Natural killer cell (primary cell): Measurements from ENCODE around the gene ORAI3. TPM values are rescaled to one million over a fixed set of nuclear protein-coding genes. Genes with fewer than 3 reads are reported as not detected.

Source experiments
- ATAC-seq, 3 donors: fragments of 150-1000 bp in 2 of 3; fragments of 200-7000 bp in 1 of 3; cut with Tn5 transposase; 1 replicate in 1 of 3; 2 replicates in 2 of 3; pipeline ENCODE4 v1.10.0; 2021; ENCODE audit warnings: mild to moderate bottlenecking in 2 of 3, moderate library complexity in 2 of 3
- DNase-seq, 2 donors: peaks; one replicate each; pipeline versions ENCODE4 v3.0.0 to v3.0.0-alpha.2; 2013 to 2021; ENCODE audit warnings: mixed read lengths in 1 of 2
- H3K27ac ChIP-seq: one replicate; pipeline ENCODE4 v1.5.1; 2013; ENCODE audit warnings: mild to moderate bottlenecking, low read length
- H3K27me3 ChIP-seq: one replicate; pipeline ENCODE4 v1.6.1; 2013; ENCODE audit warnings: low read length; ENCODE audit not compliant: control insufficient read depth, insufficient read depth
- H3K36me3 ChIP-seq: one replicate; pipeline ENCODE4 v1.6.1; 2013; ENCODE audit warnings: low read length; ENCODE audit not compliant: control insufficient read depth, insufficient read depth
- H3K4me1 ChIP-seq: one replicate; pipeline ENCODE4 v1.6.1; 2013; ENCODE audit warnings: low read length; ENCODE audit not compliant: control insufficient read depth, insufficient read depth
- H3K4me3 ChIP-seq: one replicate; pipeline ENCODE4 v1.5.1; 2013; ENCODE audit warnings: low read length
- H3K9me3 ChIP-seq: one replicate; pipeline ENCODE4 v1.6.1; 2013; ENCODE audit warnings: low read length; ENCODE audit not compliant: control insufficient read depth, insufficient read depth
- H3K27ac Mint-ChIP-seq, 2 donors: one replicate each; pipeline ENCODE4 v1.8.0; 2022; ENCODE audit warnings: mild to moderate bottlenecking in 2 of 2, mixed read lengths in 2 of 2, moderate library complexity in 1 of 2
- H3K27me3 Mint-ChIP-seq, 2 donors: one replicate each; pipeline ENCODE4 v1.8.0; 2022; ENCODE audit warnings: low read depth in 2 of 2, mixed read lengths in 2 of 2
- H3K36me3 Mint-ChIP-seq: one replicate; pipeline ENCODE4 v1.8.0; 2022; ENCODE audit warnings: mixed read lengths
- H3K4me1 Mint-ChIP-seq, 2 donors: one replicate each; pipeline ENCODE4 v1.8.0; 2022; ENCODE audit warnings: mixed read lengths in 2 of 2
- H3K4me3 Mint-ChIP-seq: one replicate; pipeline ENCODE4 v1.8.0; 2022; ENCODE audit warnings: mild to moderate bottlenecking, moderate library complexity, mixed read lengths
- H3K9me3 Mint-ChIP-seq, 2 donors: one replicate each; pipeline ENCODE4 v1.8.0; 2022; ENCODE audit warnings: mixed read lengths in 2 of 2
- CTCF ChIP-seq: fragments of 200-600 bp; IDR thresholded peaks from one replicate; pipeline ENCODE4 v1.8.0; 2022; ENCODE audit warnings: antibody characterized with exemption
- WGBS: methylation state at CpG from one replicate; pipeline ENCODE4 v1.1.7; 2013; ENCODE audit warnings: missing lambda C conversion rate; ENCODE audit not compliant: insufficient coverage; 5-methylcytosine and 5-hydroxymethylcytosine counted together
- intact Hi-C: fragments of 100-400 bp; cut with micrococcal nuclease; formaldehyde crosslinking; loops from one replicate; pipeline ENCODE4 v1.14.2; 2022
- total RNA-seq, 4 donors: library from RNA; stranded (reverse); fragments of 120-200 nt in 1 of 4; gene quantifications; one replicate each; pipeline versions ENCODE4 v1.2.3 to v1.2.4, GENCODE V29; 2013 to 2022

ORAI3 gene
- total RNA-seq, 3 donors from 2014 or later (not counting 1 experiment from before 2014, with no cell fraction given), result 10.8 to 19.8 (median 12.8) TPM

GRCh38 chr16:30996985-30997724 is 48.3 kb downstream of the ORAI3 start:
- Mint-ChIP-seq H3K27me3 (peaks cover 0 to 9% of the 10 kb centered on the region in 2 donors), H3K27ac (no peak overlapping the region), H3K4me3 (peak overlapping the region; percentile 61), H3K9me3 (no peaks in the 10 kb centered on the region), H3K36me3 (no peaks in the 10 kb centered on the region), H3K4me1 (peaks cover 0 to 10% of the 10 kb centered on the region in 2 donors)
- ATAC-seq (peak; percentile 96 to 98 (median 97)), DNase-seq (peak; percentile 47 to 87)
- TF ChIP-seq CTCF, result no peak
- Histone ChIP-seq H3K4me1 (peaks cover 13% of the 10 kb centered on the region), H3K27me3 (no peaks in the 10 kb centered on the region), H3K27ac (peak overlapping the region; percentile 30), H3K36me3 (no peaks in the 10 kb centered on the region), H3K4me3 (peak overlapping the region; percentile 38), H3K9me3 (no peaks in the 10 kb centered on the region)
- intact Hi-C loops, result no loop called here
- 4% methylated on average over 60 of the region's 60 CpGs for WGBS

DNA sequence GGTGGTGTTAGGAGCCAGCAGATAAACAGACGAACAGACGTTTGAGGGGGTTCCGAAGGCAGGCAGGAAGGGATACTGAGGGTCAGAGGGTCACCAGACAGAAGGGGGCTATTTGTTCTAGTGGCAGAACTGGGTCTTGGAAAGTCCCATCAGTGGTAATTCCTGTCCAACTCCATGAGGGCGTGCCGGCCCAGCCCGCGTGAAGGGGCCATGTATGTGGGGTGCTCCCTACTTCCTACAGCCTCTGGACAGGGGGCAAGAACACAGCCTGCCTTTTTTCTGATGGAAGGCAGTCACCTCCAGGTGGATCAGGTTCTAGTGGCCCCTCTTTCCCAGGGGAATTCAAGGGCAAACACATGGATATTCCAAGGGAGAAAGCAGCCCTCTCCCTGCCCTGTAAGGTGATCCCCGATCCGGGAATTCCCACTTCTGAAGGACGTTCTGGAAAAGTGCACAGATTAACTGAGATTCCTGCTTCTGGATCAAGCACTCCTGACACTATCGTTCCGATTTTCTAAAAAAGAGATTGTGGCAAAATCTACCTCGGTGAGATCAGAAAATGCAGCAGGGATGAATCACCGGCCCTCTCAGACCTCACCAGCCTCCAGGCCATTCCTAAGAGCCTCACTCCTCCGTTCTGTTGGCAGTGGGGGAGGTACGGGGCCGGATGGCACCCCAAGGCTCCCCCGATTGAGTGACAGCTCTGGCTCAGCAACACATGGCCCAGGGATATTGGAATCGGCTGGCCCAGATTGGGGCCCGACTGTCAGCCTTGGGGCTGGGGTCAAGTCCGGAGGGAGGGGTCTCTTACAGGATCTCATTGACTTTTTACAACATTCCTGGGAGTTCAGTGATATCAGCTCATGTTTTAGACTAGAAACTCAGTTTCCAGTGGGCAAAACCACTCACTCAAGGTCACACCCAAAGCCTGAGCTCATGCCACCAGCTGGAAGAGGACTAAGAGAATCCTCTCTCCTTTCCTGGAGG is 49.1 kb downstream of the ORAI3 start:
- no peaks in the 10 kb centered on the region for H3K27me3 ChIP-seq
- Mint-ChIP-seq H3K9me3 (no peaks in the 10 kb centered on the region), H3K4me3 (peak overlapping the region; percentile 35), H3K27ac (no peak overlapping the region), H3K27me3 (peaks cover 0 to 6% of the 10 kb centered on the region in 2 donors), H3K4me1 (peaks cover 0 to 7% of the 10 kb centered on the region in 2 donors), H3K36me3 (no peaks in the 10 kb centered on the region)
- no peak overlapping the region for H3K27ac ChIP-seq
- intact Hi-C loops, result no loop called here
- DNase-seq, result no peak
- peaks cover 13% of the 10 kb centered on the region for H3K4me1 ChIP-seq
- WGBS, result 88% methylated on average over 21 of the region's 21 CpGs
- no peak for TF ChIP-seq CTCF
- no peaks in the 10 kb centered on the region for H3K36me3 ChIP-seq
- H3K4me3 ChIP-seq, result no peak overlapping the region
- no peak for ATAC-seq
- H3K9me3 ChIP-seq, result no peaks in the 10 kb centered on the region

DNA sequence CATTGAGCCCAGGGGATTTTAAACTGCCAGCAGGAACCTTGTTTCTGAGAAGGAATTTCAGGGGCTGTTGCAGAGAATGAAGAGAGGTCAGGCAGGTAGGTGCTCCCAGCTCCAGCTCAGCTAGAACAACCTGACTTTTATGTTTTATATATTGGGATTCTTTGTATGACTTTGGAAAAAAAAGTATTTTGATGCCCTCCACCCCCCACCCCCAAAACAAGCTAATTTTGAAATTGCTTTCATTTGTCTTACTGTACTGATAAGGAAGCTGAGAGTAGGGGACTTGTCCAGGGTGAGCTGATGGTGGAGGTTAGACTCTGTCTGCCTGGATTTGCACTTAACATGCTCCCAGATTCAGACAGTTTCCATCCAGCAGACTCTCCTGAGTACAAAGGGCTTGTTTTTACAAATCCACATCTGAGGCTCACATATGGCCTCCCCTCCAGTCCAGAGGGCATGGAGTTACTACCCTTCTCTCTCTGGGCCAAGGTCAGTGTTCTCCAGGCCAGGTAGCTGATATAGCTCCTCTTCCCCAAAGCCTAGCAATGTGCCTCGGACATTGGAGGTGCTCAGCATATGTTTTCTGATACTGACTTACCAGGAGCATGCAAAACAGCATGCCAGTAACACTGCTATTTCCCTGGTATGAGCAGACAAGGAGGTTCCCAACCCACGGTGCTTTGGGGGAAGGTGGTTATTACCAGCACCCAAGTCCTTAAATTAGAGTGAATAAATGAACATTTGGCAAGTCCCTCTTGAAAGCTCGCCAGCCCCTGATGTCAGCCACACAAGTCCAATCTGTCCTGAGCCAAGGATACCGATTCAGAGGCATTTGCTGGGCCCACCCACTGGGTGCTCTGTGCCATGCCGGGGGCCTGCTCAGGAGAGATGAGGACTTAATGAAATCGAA is 50.2 kb downstream of the ORAI3 start:
- intact Hi-C loops, result no loop called here
- H3K27me3 Mint-ChIP-seq, result peaks cover 0 to 9% of the 10 kb centered on the region in 2 donors
- peaks cover 0 to 4% of the 10 kb centered on the region in 2 donors for H3K4me1 Mint-ChIP-seq

More for the DNA sequence above, 50.2 kb downstream of the ORAI3 start:
- H3K4me3 Mint-ChIP-seq, result no peak overlapping the region
- no peak overlapping the region for H3K27ac Mint-ChIP-seq
- Histone ChIP-seq H3K4me3 (no peak overlapping the region), H3K27me3 (no peaks in the 10 kb centered on the region), H3K27ac (no peak overlapping the region), H3K9me3 (no peaks in the 10 kb centered on the region), H3K4me1 (peaks cover 13% of the 10 kb centered on the region), H3K36me3 (no peaks in the 10 kb centered on the region)
- no peaks in the 10 kb centered on the region for H3K9me3 Mint-ChIP-seq
- H3K36me3 Mint-ChIP-seq, result no peaks in the 10 kb centered on the region
- 84% methylated on average over 6 of the region's 6 CpGs for WGBS
- no peak for TF ChIP-seq CTCF
- ATAC-seq, result no peak
- no peak for DNase-seq
